Gastrocnemius medialis (tissue), 4 donors: ENCODE data around the gene HIVEP3. TPM values are rescaled to one million over a fixed set of nuclear protein-coding genes. Genes with fewer than 3 reads are reported as not detected.
A peak's percentile ranks its signal among the peaks of the same experiment; 100 is the strongest.

Experiments used
- ATAC-seq, 2 donors: fragments of 150-250 bp; one replicate each; pipeline ENCODE4 v1.9.1; 2016
- DNase-seq, 2 donors: peaks; one replicate each; pipeline ENCODE4 v3.0.0-alpha.2; 2019
- H3K27ac ChIP-seq, 4 donors: fragments of 200-600 bp; sonication (generic); 1 replicate in 1 of 4; 2 replicates in 3 of 4; pipeline ENCODE4 v1.5.1; 2016 to 2018; ENCODE audit warnings: mild to moderate bottlenecking in 2 of 4, moderate library complexity in 1 of 4
- H3K27me3 ChIP-seq, 3 donors: fragments of 200-600 bp; sonication (generic) in 2 of 3; 1 replicate in 1 of 3; 2 replicates in 2 of 3; pipeline versions ENCODE4 v1.5.1 to v1.6.0; 2016 to 2019; ENCODE audit warnings: mild to moderate bottlenecking in 1 of 3, moderate library complexity in 1 of 3
- H3K36me3 ChIP-seq, 2 donors: fragments of 200-600 bp; sonication (generic) in 1 of 2; one replicate each; pipeline ENCODE4 v1.5.1; 2017 to 2018
- H3K4me1 ChIP-seq, 2 donors: fragments of 200-600 bp; sonication (generic) in 1 of 2; one replicate each; pipeline ENCODE4 v1.5.1; 2016 to 2017; ENCODE audit warnings: mild to moderate bottlenecking in 2 of 2
- H3K4me3 ChIP-seq, 4 donors: fragments of 200-600 bp; sonication (generic) in 3 of 4; 1 replicate in 1 of 4; 2 replicates in 3 of 4; pipeline ENCODE4 v1.5.1; 2016 to 2019; ENCODE audit warnings: mild to moderate bottlenecking in 2 of 4
- H3K9me3 ChIP-seq, 3 donors: fragments of 200-600 bp; sonication (generic) in 2 of 3; 1 replicate in 1 of 3; 2 replicates in 2 of 3; pipeline ENCODE4 v1.5.1; 2016 to 2019
- CTCF ChIP-seq, 5 experiments: fragments of 450-650 bp in 3 of 5; fragments of 200-600 bp in 2 of 5; sonication (generic) in 2 of 5; IDR thresholded peaks in 4 of 5; conservative IDR thresholded peaks in 1 of 5; 1 replicate in 4 of 5; 2 replicates in 1 of 5; pipeline ENCODE4 v1.5.1; 2016 to 2019; ENCODE audit warnings: antibody characterized with exemption in 5 of 5, mild to moderate bottlenecking in 3 of 5, moderate library complexity in 3 of 5
- POLR2A ChIP-seq, 2 donors: fragments of 450-650 bp; IDR thresholded peaks; one replicate each; pipeline ENCODE4 v1.6.1; 2017; ENCODE audit warnings: antibody characterized with exemption in 2 of 2, mild to moderate bottlenecking in 2 of 2, moderate library complexity in 2 of 2
- in situ Hi-C, 4 donors: fragments of 200-750 bp; cut with MboI; loops; one replicate each; pipeline versions ENCODE4 v1.15.0 to v1.8.0; 2017; ENCODE audit warnings: low sequenced_read_pairs in 4 of 4
- intact Hi-C: fragments of 100-400 bp; cut with DNase I; formaldehyde crosslinking; loops from one replicate; pipeline ENCODE4 v1.15.1; 2023; ENCODE audit warnings: low total_unique reads
- total RNA-seq, 4 donors: library from RNA; depleted of rRNA; stranded (reverse); fragments of >200 nt; gene quantifications; one replicate each; pipeline versions ENCODE4 v1.1.0 to v1.2.3, GENCODE V29; 2016

HIVEP3 gene
- total RNA-seq, 4 donors from 2014 or later, result 0.80 to 1.8 (median 1.3) TPM

GRCh38 chr1:41890825-41891198, 27.9 kb downstream of the HIVEP3 start:
- H3K9me3 ChIP-seq, result no peaks in the 10 kb centered on the region
- no peaks in the 10 kb centered on the region for H3K27me3 ChIP-seq
- intact Hi-C loops (loop anchor here (5.0 kb wide), 1 partner anchor 66 kb away; no protein-coding TSS in a partner anchor), in situ Hi-C loops (no loop called here)
- H3K4me3 ChIP-seq, result peak overlapping the region; percentile 40 to 56 (median 52)
- H3K36me3 ChIP-seq, result no peaks in the 10 kb centered on the region
- DNase-seq (peak; percentile 47 to 78), ATAC-seq (peak; percentile 66 to 79)
- H3K27ac ChIP-seq, result peak overlapping the region; percentile 83 to 91 (median 88)
- no peak for TF ChIP-seq POLR2A (IDR thresholded peaks at IDR 0.05)
- no peak for TF ChIP-seq CTCF (IDR thresholded peaks at IDR 0.05 in 4 of 5, conservative IDR thresholded peaks at IDR 0.05 in 1 of 5)
- H3K4me1 ChIP-seq, result peaks cover 53 to 65% of the 10 kb centered on the region in 2 donors

- Histone ChIP-seq H3K27me3 (no peaks in the 10 kb centered on the region), H3K36me3 (no peaks in the 10 kb centered on the region), H3K27ac (peak overlapping the region; percentile 83 to 91 (median 88)), H3K4me1 (peaks cover 51 to 64% of the 10 kb centered on the region in 2 donors), H3K4me3 (no peak overlapping the region), H3K9me3 (no peaks in the 10 kb centered on the region)
- ATAC-seq (no peak), DNase-seq (no peak)
- intact Hi-C loops, result loop anchor here (5.0 kb wide), 1 partner anchor 68 kb away; no protein-coding TSS in a partner anchor
- in situ Hi-C loops, result no loop called here
- no peak for TF ChIP-seq POLR2A (IDR thresholded peaks at IDR 0.05)
- no peak for TF ChIP-seq CTCF (IDR thresholded peaks at IDR 0.05 in 4 of 5, conservative IDR thresholded peaks at IDR 0.05 in 1 of 5)
Observed at GRCh38 chr1:41889506-41890414, 29.0 kb downstream of the HIVEP3 start.

- TF ChIP-seq CTCF (IDR thresholded peaks at IDR 0.05 in 4 of 5, conservative IDR thresholded peaks at IDR 0.05 in 1 of 5) (no peak), POLR2A (IDR thresholded peaks at IDR 0.05) (no peak)
- no peak for ATAC-seq
- peaks cover 43 to 58% of the 10 kb centered on the region in 2 donors for H3K4me1 ChIP-seq
- no peak overlapping the region for H3K27ac ChIP-seq
- intact Hi-C loops (no loop called here), in situ Hi-C loops (no loop called here)
- no peak for DNase-seq
- no peaks in the 10 kb centered on the region for H3K36me3 ChIP-seq
- H3K27me3 ChIP-seq, result no peaks in the 10 kb centered on the region
- H3K4me3 ChIP-seq, result no peak overlapping the region
- H3K9me3 ChIP-seq, result no peaks in the 10 kb centered on the region
Observed at GRCh38 chr1:41888756-41889155, 30.0 kb downstream of the HIVEP3 start.

- Histone ChIP-seq H3K27me3 (no peaks in the 10 kb centered on the region), H3K27ac (no peak overlapping the region), H3K36me3 (no peaks in the 10 kb centered on the region), H3K4me1 (peaks cover 45 to 61% of the 10 kb centered on the region in 2 donors), H3K9me3 (no peaks in the 10 kb centered on the region), H3K4me3 (no peak overlapping the region)
- intact Hi-C loops, result no loop called here
- in situ Hi-C loops, result no loop called here
- no peak for DNase-seq
- ATAC-seq, result no peak
- no peak for TF ChIP-seq CTCF (IDR thresholded peaks at IDR 0.05 in 4 of 5, conservative IDR thresholded peaks at IDR 0.05 in 1 of 5)
- TF ChIP-seq POLR2A (IDR thresholded peaks at IDR 0.05), result no peak
Observed at GRCh38 chr1:41887365-41887764, 31.4 kb downstream of the HIVEP3 start.
